HCT116 (cell line): Measurements from ENCODE around the gene LRRC72.

ENCODE experiments used
- ATF3 ChIP-seq: IDR thresholded peaks from 2 replicates; pipeline ENCODE4 v1.6.1; 2012
- CTCF ChIP-seq, 3 experiments: fragments of 200-600 bp in 1 of 3; sonication (generic) in 1 of 3; IDR thresholded peaks in 2 of 3; conservative IDR thresholded peaks in 1 of 3; 2 replicates each; pipeline ENCODE4 v1.5.1; 2012 to 2017; ENCODE audit warnings: low read depth in 2 of 3, low read length in 2 of 3, antibody characterized with exemption in 1 of 3, borderline replicate concordance in 1 of 3, control low read depth in 1 of 3, mild to moderate bottlenecking in 1 of 3, mixed read lengths in 1 of 3, mixed run types in 1 of 3, moderate library complexity in 1 of 3; ENCODE audit not compliant: insufficient read depth in 1 of 3
- ELF1 ChIP-seq: IDR thresholded peaks from 2 replicates; pipeline ENCODE4 v1.6.1; 2012; ENCODE audit warnings: low read depth, borderline replicate concordance
- EZH2phosphoT487 ChIP-seq: fragments of 200-600 bp; IDR thresholded peaks from 2 replicates; pipeline ENCODE4 v1.6.1; 2018; ENCODE audit warnings: antibody characterized with exemption, borderline replicate concordance
- ZNF274 ChIP-seq: fragments of 200-500 bp; sonication (Bioruptor generic); IDR thresholded peaks from 2 replicates; pipeline ENCODE4 v1.6.1; 2014; ENCODE audit warnings: mild to moderate bottlenecking, low read depth, low read length, inconsistent platforms

- TF ChIP-seq CTCF (IDR thresholded peaks at IDR 0.05 in 2 of 3, conservative IDR thresholded peaks at IDR 0.05 in 1 of 3; ENCODE audit: borderline replicate concordance in 1 of 3, insufficient read depth in 1 of 3, low read depth in 2 of 3, low read length in 2 of 3) (no peak), ZNF274 (no peak), ATF3 (no peak), EZH2phosphoT487 (no peak), ELF1 (no peak)
Measured at GRCh38 chr7:16494551-16494950, 32.1 kb upstream of the LRRC72 start.
